Parathyroid adenoma (tissue), 2 donors: Measurements from ENCODE around the gene TNRC6C.

Source experiments
- H2AFZ ChIP-seq: fragments of 300-600 bp; sonication (generic); one replicate; pipeline ENCODE4 v1.7.0; 2017; ENCODE audit warnings: antibody characterized with exemption, mild to moderate bottlenecking
- H3K27ac ChIP-seq: fragments of 300-600 bp; sonication (generic); one replicate; pipeline ENCODE4 v1.7.0; 2017
- H3K27me3 ChIP-seq: fragments of 300-600 bp; sonication (generic); one replicate; pipeline ENCODE4 v1.7.0; 2017; ENCODE audit warnings: low read length; ENCODE audit not compliant: control insufficient read depth, insufficient read depth
- H3K36me3 ChIP-seq: fragments of 300-600 bp; sonication (generic); one replicate; pipeline ENCODE4 v1.7.0; 2017; ENCODE audit warnings: low read length; ENCODE audit not compliant: control insufficient read depth, insufficient read depth
- H3K4me1 ChIP-seq: fragments of 300-600 bp; sonication (generic); one replicate; pipeline ENCODE4 v1.7.0; 2017; ENCODE audit warnings: control low read depth
- H3K4me2 ChIP-seq: fragments of 300-600 bp; sonication (generic); one replicate; pipeline ENCODE4 v1.7.0; 2017; ENCODE audit warnings: low read length
- H3K4me3 ChIP-seq: fragments of 300-600 bp; sonication (generic); one replicate; pipeline ENCODE4 v1.7.0; 2017; ENCODE audit warnings: low read depth, low read length
- H3K79me2 ChIP-seq: fragments of 300-600 bp; sonication (generic); one replicate; pipeline ENCODE4 v1.7.0; 2017; ENCODE audit warnings: control low read depth
- H3K9ac ChIP-seq: fragments of 300-600 bp; sonication (generic); one replicate; pipeline ENCODE4 v1.7.0; 2017; ENCODE audit warnings: mild to moderate bottlenecking
- H3K9me3 ChIP-seq: fragments of 300-600 bp; sonication (generic); one replicate; pipeline ENCODE4 v1.7.0; 2017; ENCODE audit warnings: low read length; ENCODE audit not compliant: control insufficient read depth
- CTCF ChIP-seq: fragments of 300-600 bp; sonication (generic); IDR thresholded peaks from one replicate; pipeline ENCODE4 v1.7.0; 2017; ENCODE audit warnings: antibody characterized with exemption, mild to moderate bottlenecking
- donor health status: primary hyperparathyroidism.

The TNRC6C gene

DNA sequence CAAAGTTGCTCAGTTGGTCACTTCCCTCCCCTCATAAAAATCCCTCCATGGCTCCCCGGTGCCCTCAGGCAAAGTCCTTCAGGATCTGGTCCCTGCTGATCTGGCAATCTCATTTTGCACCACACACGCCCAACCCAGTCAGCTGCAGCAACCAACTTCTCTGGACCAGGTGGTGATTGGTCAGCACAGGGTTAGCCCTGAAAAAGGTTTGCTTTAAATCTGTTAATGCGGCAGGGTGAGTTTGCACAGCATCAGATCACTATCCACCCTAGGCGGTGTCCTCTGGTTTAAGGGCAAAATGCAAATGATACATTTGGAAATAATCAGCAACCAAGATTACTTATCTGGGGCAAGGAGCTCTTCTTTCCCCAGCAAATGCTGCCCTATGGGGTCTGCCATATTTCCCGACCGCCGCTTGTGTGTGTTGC is 42.9 kb upstream of the TNRC6C start:
- Histone ChIP-seq H3K4me1 (no peaks in the 10 kb centered on the region), H3K9me3 (no peaks in the 10 kb centered on the region), H3K36me3 (no peaks in the 10 kb centered on the region), H3K9ac (no peak overlapping the region), H2AFZ (no peak overlapping the region), H3K79me2 (no peaks in the 10 kb centered on the region), H3K4me2 (no peak overlapping the region), H3K27me3 (no peaks in the 10 kb centered on the region), H3K4me3 (no peak overlapping the region), H3K27ac (no peak overlapping the region)
- no peak for TF ChIP-seq CTCF

DNA sequence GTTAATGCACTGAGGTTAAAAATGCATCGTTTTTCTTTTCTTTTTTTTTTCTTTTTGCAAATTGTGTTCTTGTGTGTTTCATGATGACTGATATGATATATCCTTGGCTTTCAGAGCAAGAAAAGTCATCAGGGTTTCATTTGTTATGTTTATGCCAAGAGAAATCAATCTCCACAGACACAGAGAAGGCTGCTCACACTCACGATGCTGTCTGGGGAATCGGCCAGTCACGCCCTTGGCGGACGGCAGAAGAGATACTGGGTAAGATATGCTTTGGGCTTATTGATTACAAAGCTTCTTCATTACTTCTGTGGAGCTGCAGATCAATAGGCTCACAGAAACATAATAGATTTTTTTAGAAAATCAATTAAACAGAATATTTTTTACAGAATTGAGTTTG is 42.2 kb upstream of the TNRC6C start:
- Histone ChIP-seq H3K4me2 (no peak overlapping the region), H3K79me2 (no peaks in the 10 kb centered on the region), H3K36me3 (no peaks in the 10 kb centered on the region), H3K9me3 (no peaks in the 10 kb centered on the region), H3K9ac (no peak overlapping the region), H3K4me1 (no peaks in the 10 kb centered on the region), H3K27me3 (no peaks in the 10 kb centered on the region), H2AFZ (no peak overlapping the region), H3K27ac (no peak overlapping the region), H3K4me3 (no peak overlapping the region)
- no peak for TF ChIP-seq CTCF

- Histone ChIP-seq H3K27me3 (no peaks in the 10 kb centered on the region), H3K36me3 (no peaks in the 10 kb centered on the region)
- no peak for TF ChIP-seq CTCF
These were observed 41.6 kb upstream of the TNRC6C start for GRCh38 chr17:77916703-77917481.

GRCh38 chr17:77919276-77919675 is 39.2 kb upstream of the TNRC6C start:
- TF ChIP-seq CTCF: no peak

More at GRCh38 chr17:77916703-77917481, 41.6 kb upstream of the TNRC6C start:
- H3K27ac ChIP-seq: no peak overlapping the region
- no peak overlapping the region for H3K4me2 ChIP-seq
- H3K4me3 ChIP-seq: no peak overlapping the region
- H3K79me2 ChIP-seq: no peaks in the 10 kb centered on the region
- no peak overlapping the region for H2AFZ ChIP-seq
- no peaks in the 10 kb centered on the region for H3K9me3 ChIP-seq
- no peaks in the 10 kb centered on the region for H3K4me1 ChIP-seq
- no peak overlapping the region for H3K9ac ChIP-seq

GRCh38 chr17:77923135-77923534 is 35.4 kb upstream of the TNRC6C start:
- H2AFZ ChIP-seq: no peak overlapping the region
- H3K79me2 ChIP-seq: no peaks in the 10 kb centered on the region
- H3K9ac ChIP-seq: no peak overlapping the region
- no peaks in the 10 kb centered on the region for H3K36me3 ChIP-seq
- no peaks in the 10 kb centered on the region for H3K9me3 ChIP-seq
- no peaks in the 10 kb centered on the region for H3K4me1 ChIP-seq
- H3K4me2 ChIP-seq: no peak overlapping the region
- H3K27me3 ChIP-seq: no peaks in the 10 kb centered on the region
- TF ChIP-seq CTCF: no peak
- no peak overlapping the region for H3K4me3 ChIP-seq
- no peak overlapping the region for H3K27ac ChIP-seq

More at GRCh38 chr17:77919276-77919675, 39.2 kb upstream of the TNRC6C start:
- Histone ChIP-seq H2AFZ (no peak overlapping the region), H3K4me2 (no peak overlapping the region), H3K27me3 (no peaks in the 10 kb centered on the region), H3K9ac (no peak overlapping the region), H3K36me3 (no peaks in the 10 kb centered on the region), H3K4me1 (no peaks in the 10 kb centered on the region), H3K27ac (no peak overlapping the region), H3K9me3 (no peaks in the 10 kb centered on the region), H3K79me2 (no peaks in the 10 kb centered on the region), H3K4me3 (no peak overlapping the region)
